NCI-H2081 treated with DMSO at 0.1 percent for 48 hours (cell line): ENCODE data around the gene CDC14A.

ENCODE experiments used
- DNase-seq: peaks from one replicate; lab custom pipeline; 2025; lab: John Stamatoyannopoulos, UW

The CDC14A gene

DNA sequence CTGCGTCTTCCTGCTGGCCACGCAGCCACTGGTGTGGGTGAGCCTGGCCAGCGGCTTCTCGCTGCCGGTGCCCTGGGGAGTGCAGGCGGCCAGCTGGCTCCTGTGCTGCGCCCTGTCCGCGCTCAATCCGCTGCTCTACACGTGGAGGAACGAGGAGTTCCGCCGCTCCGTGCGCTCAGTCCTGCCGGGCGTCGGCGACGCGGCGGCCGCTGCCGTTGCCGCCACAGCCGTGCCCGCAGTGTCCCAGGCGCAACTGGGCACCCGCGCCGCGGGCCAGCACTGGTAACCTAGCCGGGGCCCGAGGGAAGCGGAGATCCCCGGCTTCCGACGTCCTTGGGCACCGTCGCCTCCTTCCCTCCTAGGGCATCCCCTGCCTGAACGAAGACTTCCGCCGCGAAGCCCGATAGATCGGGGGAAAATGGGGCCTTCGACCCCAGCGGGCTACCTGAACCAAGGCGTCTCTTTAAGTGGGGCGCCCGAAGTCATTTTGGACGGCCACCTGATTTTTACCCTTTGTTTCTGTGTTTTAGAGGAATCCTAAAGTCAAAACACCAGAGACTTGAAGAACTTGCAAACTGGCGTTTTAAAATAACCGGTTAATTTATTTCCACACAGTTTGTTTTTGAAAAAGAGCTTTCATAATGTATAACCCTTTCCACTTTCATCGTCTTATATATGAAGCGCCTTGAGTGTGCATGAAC is 187.7 kb downstream of the CDC14A start:
- no peak for DNase-seq

DNA sequence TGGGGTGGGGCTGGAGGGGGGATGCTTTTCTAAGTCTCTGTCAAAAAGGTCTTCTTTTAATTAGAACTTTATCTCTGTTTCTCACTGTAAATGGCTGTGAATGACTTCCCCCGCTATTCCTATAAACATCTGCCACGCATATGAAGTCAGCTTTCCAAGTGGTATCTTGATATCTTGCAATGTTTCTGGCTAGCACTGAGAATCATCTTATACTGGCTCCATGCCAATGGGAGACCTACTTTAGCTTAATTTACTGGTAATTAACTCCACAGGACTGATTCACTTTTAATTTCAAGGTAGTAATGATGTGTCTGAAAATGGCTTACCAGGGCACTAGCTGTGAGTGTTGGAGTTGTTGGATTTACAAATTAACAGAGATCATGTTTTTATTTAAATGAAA is 190.0 kb downstream of the CDC14A start:
- DNase-seq = no peak

DNA sequence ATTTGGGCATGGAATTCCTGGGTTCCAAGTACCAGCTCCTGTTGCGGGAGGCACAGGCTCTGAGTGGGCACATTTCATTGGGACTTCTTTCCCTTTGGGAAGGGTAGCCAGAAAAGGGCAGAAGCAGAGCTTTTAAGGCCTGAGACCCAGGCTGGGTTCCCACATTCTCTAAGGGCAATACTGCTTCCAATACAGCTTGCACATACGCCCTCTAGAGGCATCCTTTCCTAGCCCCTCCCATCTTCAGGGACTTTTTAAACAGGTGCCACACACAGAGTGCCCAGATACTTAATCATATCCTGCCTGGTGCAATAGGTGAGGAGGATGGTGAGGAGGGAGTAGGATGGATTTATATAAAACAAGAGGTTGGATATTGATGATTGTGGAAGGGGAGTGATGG is 191.3 kb downstream of the CDC14A start:
- DNase-seq = no peak

- no peak for DNase-seq
Observed at GRCh38 chr1:100544791-100545190, 192.5 kb downstream of the CDC14A start.

GRCh38 chr1:100545855-100546254 is 193.5 kb downstream of the CDC14A start:
- no peak for DNase-seq

DNA sequence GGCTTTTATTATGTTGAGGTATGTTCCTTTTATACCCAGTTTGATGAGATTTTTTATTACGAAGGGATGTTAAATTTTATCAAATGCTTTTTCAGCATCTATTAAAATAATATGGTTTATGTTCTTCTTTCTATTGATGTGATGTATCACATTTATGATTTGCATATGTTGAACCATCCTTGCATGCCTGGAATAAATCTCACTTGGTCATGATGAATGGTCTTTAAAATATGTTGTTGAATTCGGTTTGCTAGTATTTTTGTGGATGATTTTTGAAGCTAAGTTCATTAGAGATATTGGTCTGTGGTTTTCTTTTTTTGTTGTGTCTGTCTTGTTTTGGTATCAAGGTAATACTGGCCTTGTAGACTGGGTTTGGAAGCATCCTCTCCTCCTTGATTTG is 199.7 kb downstream of the CDC14A start:
- no peak for DNase-seq

GRCh38 chr1:100552922-100553321 is 200.6 kb downstream of the CDC14A start:
- no peak for DNase-seq

DNA sequence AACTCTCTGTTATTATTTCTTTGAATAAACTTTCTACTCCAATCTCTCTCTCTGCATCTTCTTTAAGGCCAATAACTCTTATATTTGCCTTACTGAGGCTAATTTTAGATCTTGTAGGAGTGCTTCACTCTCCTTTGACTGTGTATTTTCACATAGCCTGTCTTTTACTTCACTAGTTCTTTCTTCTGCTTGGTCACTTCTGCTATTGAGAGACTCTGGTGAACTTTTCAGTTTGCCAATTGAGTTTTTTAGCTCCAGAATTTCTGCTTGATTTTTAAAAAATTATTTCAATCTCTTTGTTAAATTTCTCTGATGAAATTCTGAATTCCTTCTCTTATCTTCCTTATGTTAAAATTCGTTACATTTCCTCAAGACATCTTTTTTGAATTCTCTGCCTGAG is 203.9 kb downstream of the CDC14A start:
- no peak for DNase-seq

- DNase-seq = no peak
Observed at GRCh38 chr1:100556925-100557605, 204.8 kb downstream of the CDC14A start.

DNA sequence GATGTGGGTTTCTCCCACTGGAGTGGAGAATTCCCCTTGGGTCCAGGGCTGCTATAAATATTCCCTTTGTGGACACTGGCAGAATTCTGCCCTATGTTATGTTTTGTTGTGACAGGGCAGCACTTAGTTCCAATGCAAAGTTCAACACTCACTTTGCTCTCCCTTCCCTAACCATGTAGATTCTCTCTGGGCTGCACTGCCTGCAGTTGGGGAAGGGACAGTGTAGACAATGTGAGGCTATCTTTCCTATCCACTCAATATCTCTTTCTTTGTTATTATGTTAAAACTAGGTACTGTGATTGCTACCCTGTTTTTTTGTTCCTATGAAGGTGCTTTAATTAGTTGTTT is 205.3 kb downstream of the CDC14A start:
- no peak for DNase-seq

DNA sequence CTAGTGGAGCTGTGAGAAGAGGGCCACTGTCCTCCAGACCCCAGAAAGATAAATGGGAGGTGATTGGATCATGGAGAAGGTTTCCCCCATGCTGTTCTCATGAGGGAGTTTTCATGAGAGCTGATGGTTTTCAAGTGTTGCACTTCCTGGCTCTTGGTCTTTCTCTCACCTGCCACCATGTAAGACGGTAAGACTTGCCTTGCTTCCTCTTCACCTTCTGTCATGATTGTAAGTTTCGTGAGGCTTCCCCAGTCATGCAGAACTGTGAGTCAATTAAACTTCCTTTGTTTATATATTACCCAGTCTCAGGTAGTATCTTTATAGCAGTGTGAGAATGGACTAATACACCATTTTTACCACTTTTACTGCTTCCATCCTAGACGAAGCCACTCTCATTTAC is 213.2 kb downstream of the CDC14A start:
- no peak for DNase-seq

DNA sequence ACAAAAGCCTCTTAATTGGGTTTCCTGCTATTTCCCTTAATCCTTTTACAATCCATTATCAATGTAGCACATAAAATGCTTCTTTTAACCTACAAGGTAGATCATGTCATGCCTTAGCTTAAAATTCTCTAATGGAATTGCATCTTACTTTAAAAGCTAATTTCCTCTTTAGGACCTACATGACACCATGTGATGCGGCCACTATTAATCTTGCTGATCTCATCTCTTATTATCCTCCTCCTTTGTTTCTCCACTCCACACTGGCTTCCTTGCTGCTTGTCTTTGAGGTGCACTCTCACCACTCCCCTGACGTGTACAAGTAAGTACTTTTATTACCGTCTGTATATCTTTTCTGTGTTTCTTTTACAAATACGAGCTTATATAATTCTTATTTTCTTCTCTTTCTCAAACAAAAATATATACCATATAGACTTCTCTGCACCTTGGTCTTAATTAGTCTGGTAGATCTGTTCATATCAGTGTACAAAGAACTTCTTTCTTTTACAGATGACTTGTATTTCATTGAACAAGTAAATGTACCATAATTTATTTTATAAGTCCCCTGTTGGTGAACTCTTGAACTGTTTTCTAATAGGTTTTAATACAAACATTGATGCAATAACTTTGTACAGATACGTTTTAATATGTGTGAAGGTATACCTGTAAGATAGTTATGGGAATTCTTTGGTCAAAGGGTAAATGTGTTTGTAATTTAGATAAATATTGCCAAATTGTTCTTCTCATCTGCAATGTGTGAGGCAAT is 213.8 kb downstream of the CDC14A start:
- DNase-seq = no peak

- DNase-seq = no peak
Observed at GRCh38 chr1:100567062-100567461, 214.8 kb downstream of the CDC14A start.
